ENCODE results near the gene KDM4B. TPM values are rescaled to one million over a fixed set of nuclear protein-coding genes. Genes with fewer than 3 reads are reported as not detected.

Gene KDM4B
- total and polyA plus RNA-seq, 12 donors = 12.4 to 35.8 (median 30.3) TPM

GRCh38 chr19:5126498-5127223 lies 157.7 kb downstream of the KDM4B start:
- DNase-seq (no peak), ATAC-seq (no peak)
- intact Hi-C loops (cut with DNase I) = loop anchor here in 1 of 10 donors (5.0 kb wide), 1 partner anchor 34 kb away; no protein-coding TSS in a partner anchor
- Histone ChIP-seq H3K4me1 (peaks cover 28 to 47% (median 41%) of the 10 kb centered on the region in 9 donors), H3K36me3 (peaks cover 0 to 43% (median 6%) of the 10 kb centered on the region in 9 donors), H3K27ac (peak overlapping the region in 4 of 10 donors; percentile 29 to 59 (median 35)), H3K27me3 (no peaks in the 10 kb centered on the region), H3K4me3 (no peak overlapping the region), H3K9me3 (no peaks in the 10 kb centered on the region)
- WGBS, 2 donors = 90% methylated on average over 26 of the region's 26 CpGs
- no peak for TF ChIP-seq CTCF (IDR thresholded peaks at IDR 0.05)

GRCh38 chr19:5127717-5128116 lies 158.8 kb downstream of the KDM4B start:
- peak in 3 of 8 donors; percentile 6 to 20 (median 12) for ATAC-seq

GRCh38 chr19:5128251-5128935 lies 159.5 kb downstream of the KDM4B start:
- H3K27me3 ChIP-seq = no peaks in the 10 kb centered on the region
- peaks cover 0 to 44% (median 3%) of the 10 kb centered on the region in 9 donors for H3K36me3 ChIP-seq
- H3K4me3 ChIP-seq = no peak overlapping the region
- ATAC-seq = peak; percentile 82 to 93 (median 90)
- peak; percentile 78 to 80 for DNase-seq
- H3K27ac ChIP-seq = peak overlapping the region in 7 of 10 donors; percentile 50 to 83 (median 63)
- intact Hi-C loops (cut with DNase I) = loop anchor here in 1 of 10 donors (5.0 kb wide), 1 partner anchor 36 kb away; no protein-coding TSS in a partner anchor
- no peak for TF ChIP-seq CTCF (IDR thresholded peaks at IDR 0.05)
- H3K9me3 ChIP-seq = no peaks in the 10 kb centered on the region
- 14 to 26% methylated on average over 24 to 25 of the region's 25 CpGs for WGBS, 2 donors
- peaks cover 28 to 47% (median 41%) of the 10 kb centered on the region in 9 donors for H3K4me1 ChIP-seq

More at GRCh38 chr19:5127717-5128116, 158.8 kb downstream of the KDM4B start:
- H3K4me3 ChIP-seq = no peak overlapping the region
- peaks cover 28 to 47% (median 41%) of the 10 kb centered on the region in 9 donors for H3K4me1 ChIP-seq
- DNase-seq = no peak
- H3K27me3 ChIP-seq = no peaks in the 10 kb centered on the region
- TF ChIP-seq CTCF (IDR thresholded peaks at IDR 0.05) = no peak
- WGBS, 2 donors = 59 to 62% methylated on average over 12 of the region's 12 CpGs
- intact Hi-C loops (cut with DNase I) = loop anchor here in 1 of 10 donors (5.0 kb wide), 1 partner anchor 35 kb away; no protein-coding TSS in a partner anchor
- H3K9me3 ChIP-seq = no peaks in the 10 kb centered on the region
- peaks cover 0 to 44% (median 5%) of the 10 kb centered on the region in 9 donors for H3K36me3 ChIP-seq
- peak overlapping the region in 7 of 10 donors; percentile 50 to 83 (median 63) for H3K27ac ChIP-seq

- intact Hi-C loops (cut with DNase I) = loop anchor here in 1 of 10 donors (5.0 kb wide), 1 partner anchor 37 kb away; no protein-coding TSS in a partner anchor
- Histone ChIP-seq H3K4me1 (peaks cover 28 to 47% (median 41%) of the 10 kb centered on the region in 9 donors), H3K36me3 (peaks cover 0 to 47% (median 3%) of the 10 kb centered on the region in 9 donors), H3K27me3 (no peaks in the 10 kb centered on the region), H3K27ac (peak overlapping the region in 7 of 10 donors; percentile 47 to 83 (median 60)), H3K4me3 (no peak overlapping the region), H3K9me3 (no peaks in the 10 kb centered on the region)
- ATAC-seq = peak; percentile 30 to 69 (median 60)
- peak in 1 of 2 donors; percentile 42 for DNase-seq
- TF ChIP-seq CTCF (IDR thresholded peaks at IDR 0.05) = no peak
- WGBS, 2 donors = 25 to 42% methylated on average over 9 of the region's 9 CpGs
Measured at GRCh38 chr19:5128936-5129389, 160.1 kb downstream of the KDM4B start.

All from heart right ventricle (tissue), 16 donors.